Measurements from ENCODE around the gene FMNL1. TPM values are rescaled to one million over a fixed set of nuclear protein-coding genes. Genes with fewer than 3 reads are reported as not detected.

The FMNL1 gene
- total RNA-seq, 5 donors from 2014 or later (not counting 1 experiment from before 2014, with no cell fraction given), result 362 to 473 (median 457) TPM

- WGBS (ENCODE audit: insufficient coverage), result 79% methylated on average over 15 of the region's 19 CpGs
- Mint-ChIP-seq H3K9me3 (no peaks in the 10 kb centered on the region), H3K27me3 (no peaks in the 10 kb centered on the region), H3K27ac (peak overlapping the region; percentile 71 to 99), H3K36me3 (peaks cover 16% of the 10 kb centered on the region), H3K4me3 (peak overlapping the region in 2 of 3 donors; percentile 4 to 23), H3K4me1 (peaks cover 84 to 90% (median 87%) of the 10 kb centered on the region in 3 donors)
- no peaks in the 10 kb centered on the region for H3K9me3 ChIP-seq
- peaks cover 0 to 56% of the 10 kb centered on the region in 2 donors for H3K36me3 ChIP-seq (ENCODE audit: control insufficient read depth in 2 of 2, extremely low read depth in 1 of 2, insufficient read depth in 1 of 2, low read length in 1 of 2)
- ChIA-PET POLR2A (interaction anchor here in 1 of 2 donors (0.9 kb wide), 1 partner anchor 80 kb away, joined by 4 read pairs; no protein-coding TSS in a partner anchor), CTCF (interaction anchor here (0.5 to 10.1 kb wide), 4 partner anchors 11 to 98 kb away, joined by 3 to 117 read pairs (median 10); no protein-coding TSS in a partner anchor)
- peak in 3 of 35 experiments; percentile 31 to 42 (median 31) for DNase-seq
- peak overlapping the region; percentile 100 for H3K27ac ChIP-seq (ENCODE audit: low read length)
- H3K27me3 ChIP-seq (replicated peaks in 1 of 2; ENCODE audit: control insufficient read depth in 2 of 2, extremely low read depth in 1 of 2, insufficient read depth in 2 of 2, low read length in 1 of 2), result no peaks in the 10 kb centered on the region
- no peak for ATAC-seq (replicated peaks in 1 of 4)
- no peak overlapping the region for H3K4me3 ChIP-seq (ENCODE audit: control insufficient read depth in 1 of 2, extremely low read depth in 1 of 2, low read length in 1 of 2)
- H3K4me1 ChIP-seq (ENCODE audit: control insufficient read depth in 1 of 2, extremely low read depth in 1 of 2, insufficient read depth in 2 of 2, low read length in 2 of 2), result peaks cover 48 to 96% of the 10 kb centered on the region in 2 experiments
These were observed 9.9 kb downstream of the FMNL1 start for GRCh38 chr17:45231481-45232116.

- peak overlapping the region; percentile 84 to 99 for H3K27ac Mint-ChIP-seq
- CTCF ChIA-PET, result interaction anchor here (0.6 to 10.1 kb wide), 4 partner anchors 13 to 142 kb away, joined by 3 to 117 read pairs (median 3); partner anchors contain the start of gene ACBD4 (in 1 of the 2)
- Histone ChIP-seq H3K27me3 (replicated peaks in 1 of 2; ENCODE audit: control insufficient read depth in 2 of 2, extremely low read depth in 1 of 2, insufficient read depth in 2 of 2, low read length in 1 of 2) (no peaks in the 10 kb centered on the region), H3K36me3 (ENCODE audit: control insufficient read depth in 2 of 2, extremely low read depth in 1 of 2, insufficient read depth in 1 of 2, low read length in 1 of 2) (peaks cover 0 to 68% of the 10 kb centered on the region in 2 donors), H3K27ac (ENCODE audit: low read length) (no peak overlapping the region), H3K9me3 (no peaks in the 10 kb centered on the region), H3K4me1 (ENCODE audit: control insufficient read depth in 1 of 2, extremely low read depth in 1 of 2, insufficient read depth in 2 of 2, low read length in 2 of 2) (peaks cover 42 to 85% of the 10 kb centered on the region in 2 experiments), H3K4me3 (ENCODE audit: control insufficient read depth in 1 of 2, extremely low read depth in 1 of 2, low read length in 1 of 2) (no peak overlapping the region)
- no peaks in the 10 kb centered on the region for H3K9me3 Mint-ChIP-seq
- H3K27me3 Mint-ChIP-seq, result no peaks in the 10 kb centered on the region
- peak overlapping the region in 1 of 3 donors; percentile 8 for H3K4me3 Mint-ChIP-seq
- peaks cover 24% of the 10 kb centered on the region for H3K36me3 Mint-ChIP-seq
- POLR2A ChIA-PET, result interaction anchor here in 1 of 2 donors (0.5 kb wide), 1 partner anchor 87 kb away, joined by 3 read pairs; no protein-coding TSS in a partner anchor
- DNase-seq (no peak), ATAC-seq (replicated peaks in 1 of 4) (no peak)
- peaks cover 78 to 83% (median 82%) of the 10 kb centered on the region in 3 donors for H3K4me1 Mint-ChIP-seq
- WGBS (ENCODE audit: insufficient coverage), result 95% methylated on average over 3 of the region's 9 CpGs
These were observed 11.1 kb downstream of the FMNL1 start for GRCh38 chr17:45232514-45233422.

DNA sequence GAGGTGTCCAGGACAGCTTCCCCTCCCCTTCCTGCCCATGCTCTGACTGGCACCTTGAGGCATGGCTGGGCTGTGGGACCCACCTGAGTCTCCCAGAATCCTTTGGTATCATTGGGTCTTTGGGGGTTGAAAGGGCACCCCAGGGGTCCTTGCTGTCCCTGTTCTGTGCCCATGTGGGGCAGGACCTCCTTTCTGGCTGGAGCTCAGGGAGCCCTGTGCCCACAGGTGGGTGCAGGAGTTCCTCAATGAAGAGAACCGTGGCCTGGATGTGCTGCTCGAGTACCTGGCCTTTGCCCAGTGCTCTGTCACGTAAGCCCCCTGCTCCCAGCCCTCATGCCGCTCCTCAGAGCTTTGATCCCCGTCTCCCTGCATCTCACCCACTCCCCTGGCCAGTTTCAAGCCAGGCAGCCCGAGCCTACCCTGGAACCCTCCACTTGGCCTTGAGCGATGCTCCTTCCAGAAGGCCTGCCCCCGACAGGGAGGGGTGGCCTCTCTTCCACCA lies 11.8 kb downstream of the FMNL1 start:
- Mint-ChIP-seq H3K4me3 (no peak overlapping the region), H3K4me1 (peaks cover 79 to 81% (median 79%) of the 10 kb centered on the region in 3 donors), H3K27ac (peak overlapping the region; percentile 84 to 99), H3K27me3 (no peaks in the 10 kb centered on the region), H3K36me3 (peaks cover 31% of the 10 kb centered on the region), H3K9me3 (no peaks in the 10 kb centered on the region)
- Histone ChIP-seq H3K4me1 (ENCODE audit: control insufficient read depth in 1 of 2, extremely low read depth in 1 of 2, insufficient read depth in 2 of 2, low read length in 2 of 2) (peaks cover 35 to 77% of the 10 kb centered on the region in 2 experiments), H3K4me3 (ENCODE audit: control insufficient read depth in 1 of 2, extremely low read depth in 1 of 2, low read length in 1 of 2) (no peak overlapping the region), H3K36me3 (ENCODE audit: control insufficient read depth in 2 of 2, extremely low read depth in 1 of 2, insufficient read depth in 1 of 2, low read length in 1 of 2) (peaks cover 3 to 75% of the 10 kb centered on the region in 2 donors), H3K27me3 (replicated peaks in 1 of 2; ENCODE audit: control insufficient read depth in 2 of 2, extremely low read depth in 1 of 2, insufficient read depth in 2 of 2, low read length in 1 of 2) (no peaks in the 10 kb centered on the region), H3K9me3 (no peaks in the 10 kb centered on the region), H3K27ac (ENCODE audit: low read length) (no peak overlapping the region)
- POLR2A ChIA-PET, result interaction anchor here in 1 of 2 donors (0.5 kb wide), 1 partner anchor 87 kb away, joined by 3 read pairs; no protein-coding TSS in a partner anchor
- CTCF ChIA-PET, result interaction anchor here (0.6 to 10.1 kb wide), 4 partner anchors 14 to 141 kb away, joined by 3 to 117 read pairs (median 4); partner anchors contain the start of gene ACBD4 (in 1 of the 2)
- ATAC-seq (replicated peaks in 1 of 4) (no peak), DNase-seq (no peak)
- WGBS (ENCODE audit: insufficient coverage), result 90% methylated on average over 6 of the region's 8 CpGs

GRCh38 chr17:45234641-45235415 lies 13.1 kb downstream of the FMNL1 start:
- Mint-ChIP-seq H3K27me3 (no peaks in the 10 kb centered on the region), H3K9me3 (no peaks in the 10 kb centered on the region), H3K27ac (peak overlapping the region; percentile 86 to 99), H3K4me3 (peak overlapping the region in 1 of 3 donors; percentile 11), H3K4me1 (peaks cover 72 to 76% (median 73%) of the 10 kb centered on the region in 3 donors), H3K36me3 (peaks cover 44% of the 10 kb centered on the region)
- ATAC-seq (replicated peaks in 1 of 4), result peak; percentile 66 to 75 (median 68)
- Histone ChIP-seq H3K4me3 (ENCODE audit: control insufficient read depth in 1 of 2, extremely low read depth in 1 of 2, low read length in 1 of 2) (no peak overlapping the region), H3K36me3 (ENCODE audit: control insufficient read depth in 2 of 2, extremely low read depth in 1 of 2, insufficient read depth in 1 of 2, low read length in 1 of 2) (peaks cover 10 to 88% of the 10 kb centered on the region in 2 donors), H3K27ac (ENCODE audit: low read length) (peak overlapping the region; percentile 46), H3K4me1 (ENCODE audit: control insufficient read depth in 1 of 2, extremely low read depth in 1 of 2, insufficient read depth in 2 of 2, low read length in 2 of 2) (peaks cover 24 to 70% of the 10 kb centered on the region in 2 experiments), H3K27me3 (replicated peaks in 1 of 2; ENCODE audit: control insufficient read depth in 2 of 2, extremely low read depth in 1 of 2, insufficient read depth in 2 of 2, low read length in 1 of 2) (no peaks in the 10 kb centered on the region), H3K9me3 (no peaks in the 10 kb centered on the region)
- peak in 25 of 35 experiments; percentile 31 to 74 (median 50) for DNase-seq
- ChIA-PET POLR2A (interaction anchor here (0.6 to 1.8 kb wide), 2 partner anchors 9 to 83 kb away, joined by 5 to 8 read pairs; no protein-coding TSS in a partner anchor), CTCF (interaction anchor here (0.6 to 10.1 kb wide), 14 partner anchors 9 to 150 kb away, joined by 3 to 117 read pairs (median 6); partner anchors contain the start of gene ACBD4 (in 1 of the 2))
- WGBS (ENCODE audit: insufficient coverage), result 20% methylated on average over 1 of the region's 6 CpGs

DNA sequence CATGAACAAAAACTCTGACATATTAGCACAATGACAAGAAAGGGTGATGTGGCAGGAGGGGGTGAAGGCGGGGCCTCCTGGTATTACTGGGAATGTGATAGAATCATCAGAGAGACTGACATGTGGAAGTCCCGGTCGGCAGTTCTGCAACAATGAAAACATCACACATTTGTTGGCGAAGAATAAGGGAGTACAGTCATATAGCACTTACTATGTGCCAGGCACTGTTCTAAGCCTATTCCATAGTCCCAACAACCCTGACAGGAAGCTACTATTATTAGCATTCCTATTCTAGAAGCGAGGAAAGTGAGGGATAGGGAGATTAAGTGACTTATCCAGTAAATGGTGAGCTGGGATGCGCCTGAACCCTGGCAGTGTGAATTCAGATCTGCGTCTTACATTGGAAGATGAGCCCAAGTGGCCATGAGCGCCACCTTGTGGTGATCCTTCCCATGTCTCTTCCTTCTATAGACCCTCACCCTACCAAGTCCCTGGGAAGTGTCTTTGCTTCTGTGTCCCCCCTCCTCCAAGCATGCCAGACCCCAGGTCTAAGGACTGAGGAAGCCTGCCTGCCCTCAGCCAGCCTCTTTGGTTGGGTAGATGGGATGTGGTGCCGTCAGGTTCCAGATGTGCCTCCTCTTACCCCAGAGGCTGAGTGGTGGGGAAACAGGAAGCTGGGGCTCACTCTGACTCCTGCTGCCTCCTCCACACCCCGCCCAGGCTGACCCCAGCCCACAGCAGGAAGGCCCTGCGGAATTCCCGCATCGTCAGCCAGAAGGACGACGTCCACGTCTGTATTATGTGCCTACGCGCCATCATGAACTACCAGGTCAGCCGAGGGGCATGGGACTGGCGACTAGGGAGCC lies 14.0 kb downstream of the FMNL1 start:
- H3K36me3 Mint-ChIP-seq, result peaks cover 53% of the 10 kb centered on the region
- H3K4me1 Mint-ChIP-seq, result peaks cover 64 to 68% (median 65%) of the 10 kb centered on the region in 3 donors
- H3K9me3 Mint-ChIP-seq, result no peaks in the 10 kb centered on the region
- ChIA-PET CTCF (interaction anchor here (0.5 to 10.1 kb wide), 18 partner anchors 10 to 1757 kb away, joined by 3 to 117 read pairs (median 4); partner anchors contain the start of gene ACBD4 (in 2 of the 2)), POLR2A (interaction anchor here (0.6 to 1.8 kb wide), 2 partner anchors 10 to 82 kb away, joined by 5 to 8 read pairs; no protein-coding TSS in a partner anchor)
- ATAC-seq (replicated peaks in 1 of 4), result peak; percentile 28 to 66 (median 66)
- DNase-seq, result peak in 34 of 35 experiments; percentile 54 to 93 (median 76)
- H3K27ac ChIP-seq (ENCODE audit: low read length), result peak overlapping the region; percentile 46
- no peaks in the 10 kb centered on the region for H3K9me3 ChIP-seq
- H3K36me3 ChIP-seq (ENCODE audit: control insufficient read depth in 2 of 2, extremely low read depth in 1 of 2, insufficient read depth in 1 of 2, low read length in 1 of 2), result peaks cover 15 to 92% of the 10 kb centered on the region in 2 donors
- H3K27me3 ChIP-seq (replicated peaks in 1 of 2; ENCODE audit: control insufficient read depth in 2 of 2, extremely low read depth in 1 of 2, insufficient read depth in 2 of 2, low read length in 1 of 2), result no peaks in the 10 kb centered on the region
- WGBS (ENCODE audit: insufficient coverage), result 89% methylated on average over 12 of the region's 20 CpGs
- peak overlapping the region; percentile 86 to 99 for H3K27ac Mint-ChIP-seq
- H3K4me3 Mint-ChIP-seq, result no peak overlapping the region
- no peaks in the 10 kb centered on the region for H3K27me3 Mint-ChIP-seq
- H3K4me3 ChIP-seq (ENCODE audit: control insufficient read depth in 1 of 2, extremely low read depth in 1 of 2, low read length in 1 of 2), result no peak overlapping the region
- peaks cover 17 to 62% of the 10 kb centered on the region in 2 experiments for H3K4me1 ChIP-seq (ENCODE audit: control insufficient read depth in 1 of 2, extremely low read depth in 1 of 2, insufficient read depth in 2 of 2, low read length in 2 of 2)
